OCI-LY7 (cell line): ENCODE data around the gene HCRTR2. TPM values are rescaled to one million over a fixed set of nuclear protein-coding genes. Genes with fewer than 3 reads are reported as not detected.

ENCODE experiments used
- BruUV-seq: library from RNA; stranded (reverse); fragments of 400-500 nt; replicated peaks from 2 replicates; lab custom pipeline; 2021; lab: Mats Ljungman, UMichigan
- CTCF ChIA-PET: fragments of 300-600 bp; sonication (Branson Sonifier 250); formaldehyde crosslinking; loops from one replicate; lab custom pipeline; 2022; ENCODE audit warnings: antibody characterized with exemption; ENCODE audit not compliant: unreplicated experiment; lab: Charles Lee
- POLR2A ChIA-PET: fragments of 300-600 bp; sonication (Branson Sonifier 250); formaldehyde crosslinking; loops from one replicate; lab custom pipeline; 2022; ENCODE audit warnings: antibody characterized with exemption; lab: Charles Lee
- DNase-seq: peaks from one replicate; pipeline ENCODE4 v3.0.0-alpha.2; 2015; ENCODE audit warnings: low spot score
- H2AFZ ChIP-seq: fragments of 200-600 bp; sonication (generic), shearing (Covaris generic); 2 replicates; pipeline ENCODE4 v1.6.1; 2014; ENCODE audit warnings: mild to moderate bottlenecking, antibody characterized with exemption, low read length, moderate library complexity
- H3K27ac ChIP-seq: fragments of 200-600 bp; sonication (generic); 2 replicates; pipeline ENCODE4 v1.5.1; 2014; ENCODE audit warnings: mixed run types, low read depth, mild to moderate bottlenecking, moderate library complexity, low read length, inconsistent platforms; ENCODE audit not compliant: poor library complexity, severe bottlenecking
- H3K36me3 ChIP-seq: fragments of 200-600 bp; sonication (generic); 2 replicates; pipeline ENCODE4 v1.6.1; 2014; ENCODE audit warnings: mild to moderate bottlenecking, antibody characterized with exemption, low read length, moderate library complexity, mixed read lengths; ENCODE audit not compliant: insufficient read depth
- H3K4me1 ChIP-seq: fragments of 200-600 bp; sonication (generic); 2 replicates; pipeline ENCODE4 v1.5.1; 2014; ENCODE audit warnings: mild to moderate bottlenecking, low read length; ENCODE audit not compliant: insufficient read depth, poor library complexity, severe bottlenecking
- H3K4me2 ChIP-seq: fragments of 200-600 bp; sonication (generic); 2 replicates; pipeline ENCODE4 v1.6.1; 2014; ENCODE audit warnings: mild to moderate bottlenecking, low read length
- H3K4me3 ChIP-seq: fragments of 200-600 bp; sonication (generic); 2 replicates; pipeline ENCODE4 v1.5.1; 2014; ENCODE audit warnings: mild to moderate bottlenecking, low read depth, low read length; ENCODE audit not compliant: poor library complexity, severe bottlenecking
- H3K79me2 ChIP-seq: fragments of 200-600 bp; sonication (generic); 2 replicates; pipeline ENCODE4 v1.6.1; 2016; ENCODE audit warnings: low read depth, mild to moderate bottlenecking, low read length, moderate library complexity, mixed read lengths; ENCODE audit not compliant: insufficient read depth
- H3K9me2 ChIP-seq: fragments of 200-600 bp; sonication (generic); 2 replicates; pipeline ENCODE4 v1.6.1; 2016; ENCODE audit warnings: mild to moderate bottlenecking, low read length, mixed read lengths; ENCODE audit not compliant: insufficient read depth
- H3K9me3 ChIP-seq: fragments of 200-600 bp; sonication (generic); 2 replicates; pipeline ENCODE4 v1.6.1; 2014; ENCODE audit warnings: mild to moderate bottlenecking, mixed run types, low read length, mixed read lengths
- H4K20me1 ChIP-seq: fragments of 200-600 bp; sonication (generic); 2 replicates; pipeline ENCODE4 v1.6.1; 2014; ENCODE audit warnings: mild to moderate bottlenecking, antibody characterized with exemption, low read length, moderate library complexity, mixed read lengths; ENCODE audit not compliant: insufficient read depth
- CTCF ChIP-seq: fragments of 200-600 bp; sonication (generic); conservative IDR thresholded peaks from 2 replicates; pipeline ENCODE4 v1.5.1; 2014; ENCODE audit warnings: mild to moderate bottlenecking, antibody characterized with exemption, low read length, moderate library complexity, mixed read lengths
- EZH2phosphoT487 ChIP-seq: fragments of 200-600 bp; sonication (generic); IDR thresholded peaks from 2 replicates; pipeline ENCODE4 v1.6.1; 2018; ENCODE audit warnings: low read depth, borderline replicate concordance, mild to moderate bottlenecking, mixed run types, antibody characterized with exemption, low read length, moderate library complexity, mixed read lengths
- intact Hi-C: fragments of 100-400 bp; cut with micrococcal nuclease; formaldehyde crosslinking; loops from one replicate; pipeline ENCODE4 v1.10.0; 2022; ENCODE audit not compliant: unreplicated experiment
- total RNA-seq, 2 experiments: library from RNA; depleted of rRNA in 1 of 2; stranded (reverse); fragments of >200 nt in 1 of 2; shearing (Covaris generic) in 1 of 2; gene quantifications; 2 replicates each; pipeline ENCODE4 v1.2.3, GENCODE V29; 2014 to 2022

HCRTR2 gene
- total RNA-seq, 2 experiments from 2014 or later, result not detected

DNA sequence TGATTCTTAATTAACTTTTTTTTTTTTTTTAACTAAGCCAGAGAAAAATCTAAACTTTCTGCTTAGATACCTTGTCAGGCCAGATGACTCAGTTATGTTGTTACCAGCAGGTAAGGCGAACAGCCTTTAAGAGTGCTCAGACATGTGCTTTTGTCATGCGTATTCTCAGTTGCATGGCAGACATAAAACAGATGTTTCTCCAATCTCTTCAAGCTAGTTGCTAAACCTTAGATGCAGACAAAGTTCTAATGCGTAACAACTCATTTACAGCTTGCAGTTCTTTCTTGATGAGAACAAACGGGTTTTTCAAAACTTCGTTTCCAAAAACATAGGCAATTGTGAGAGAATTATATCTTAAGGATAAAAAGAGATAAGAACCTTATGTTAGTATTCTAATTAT lies 103.3 kb downstream of the HCRTR2 start:
- H3K9me3 ChIP-seq, result no peaks in the 10 kb centered on the region
- intact Hi-C loops, result no loop called here

DNA sequence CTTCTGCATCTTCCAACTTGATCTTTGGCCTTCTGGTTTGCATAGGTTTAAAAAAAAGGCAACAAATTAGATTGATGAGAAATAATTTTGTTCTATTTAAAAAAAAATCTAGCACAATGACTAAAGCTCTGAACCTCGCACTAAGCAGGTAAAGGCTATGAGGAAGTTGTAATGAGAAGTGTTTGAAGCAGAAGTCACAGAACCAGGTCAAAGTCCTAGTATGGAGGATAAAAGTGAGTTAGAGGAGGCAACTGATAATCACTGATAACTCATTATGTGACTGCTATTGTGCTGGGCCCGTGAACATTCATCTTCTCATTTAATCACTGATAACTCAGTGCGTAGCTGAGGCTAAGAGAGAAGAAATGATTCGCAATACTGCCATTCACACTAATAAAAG lies 106.9 kb downstream of the HCRTR2 start:
- Histone ChIP-seq H3K79me2 (no peaks in the 10 kb centered on the region), H3K4me2 (no peak overlapping the region), H3K36me3 (no peaks in the 10 kb centered on the region), H3K9me2 (no peaks in the 10 kb centered on the region), H3K9me3 (no peaks in the 10 kb centered on the region), H4K20me1 (no peaks in the 10 kb centered on the region), H3K4me3 (no peak overlapping the region), H3K4me1 (no peaks in the 10 kb centered on the region), H3K27ac (no peak overlapping the region), H2AFZ (no peak overlapping the region)
- BruUV-seq, result no TSS peak
- ChIA-PET POLR2A (interaction anchor here (0.6 kb wide), 1 partner anchor 516 kb away, joined by 4 read pairs; no protein-coding TSS in a partner anchor), CTCF (no interaction called here)
- intact Hi-C loops, result no loop called here
- TF ChIP-seq CTCF (no peak), EZH2phosphoT487 (no peak)
- no peak for DNase-seq

More for the DNA sequence above, 103.3 kb downstream of the HCRTR2 start:
- no peak overlapping the region for H3K4me2 ChIP-seq
- no peak overlapping the region for H3K4me3 ChIP-seq
- no peaks in the 10 kb centered on the region for H3K36me3 ChIP-seq
- H2AFZ ChIP-seq, result no peak overlapping the region
- ChIA-PET POLR2A (no interaction called here), CTCF (no interaction called here)
- no TSS peak for BruUV-seq
- no peaks in the 10 kb centered on the region for H3K9me2 ChIP-seq
- no peak for TF ChIP-seq CTCF
- no peak overlapping the region for H3K27ac ChIP-seq
- DNase-seq, result no peak
- H4K20me1 ChIP-seq, result no peaks in the 10 kb centered on the region
- H3K4me1 ChIP-seq, result no peaks in the 10 kb centered on the region
- H3K79me2 ChIP-seq, result no peaks in the 10 kb centered on the region

DNA sequence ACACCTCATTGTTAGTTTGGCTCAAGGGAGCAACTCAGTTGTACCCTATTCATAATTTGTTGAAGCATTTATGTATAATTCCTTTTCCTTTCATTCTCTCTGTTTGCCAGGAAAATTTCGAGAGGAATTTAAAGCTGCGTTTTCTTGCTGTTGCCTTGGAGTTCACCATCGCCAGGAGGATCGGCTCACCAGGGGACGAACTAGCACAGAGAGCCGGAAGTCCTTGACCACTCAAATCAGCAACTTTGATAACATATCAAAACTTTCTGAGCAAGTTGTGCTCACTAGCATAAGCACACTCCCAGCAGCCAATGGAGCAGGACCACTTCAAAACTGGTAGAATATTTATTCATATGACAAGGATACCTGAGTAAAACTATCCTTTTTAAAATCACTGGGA lies 107.8 kb downstream of the HCRTR2 start:
- no TSS peak for BruUV-seq
- Histone ChIP-seq H3K4me2 (no peak overlapping the region), H3K4me3 (no peak overlapping the region), H2AFZ (no peak overlapping the region), H4K20me1 (no peaks in the 10 kb centered on the region), H3K4me1 (no peaks in the 10 kb centered on the region), H3K79me2 (no peaks in the 10 kb centered on the region), H3K27ac (no peak overlapping the region), H3K9me3 (no peaks in the 10 kb centered on the region), H3K9me2 (no peaks in the 10 kb centered on the region), H3K36me3 (no peaks in the 10 kb centered on the region)
- intact Hi-C loops, result no loop called here
- ChIA-PET CTCF (no interaction called here), POLR2A (interaction anchor here (0.7 kb wide), 1 partner anchor 114 kb away, joined by 3 read pairs; no protein-coding TSS in a partner anchor)
- TF ChIP-seq CTCF, result no peak
- TF ChIP-seq EZH2phosphoT487, result no peak
- no peak for DNase-seq
